DMS53 treated with DMSO at 0.1 percent for 48 hours (cell line): ENCODE data around the gene CHMP3.

Source experiments
- DNase-seq: peaks from one replicate; lab custom pipeline; 2025; ENCODE audit not compliant: unreplicated experiment; lab: John Stamatoyannopoulos, UW

CHMP3 gene

DNA sequence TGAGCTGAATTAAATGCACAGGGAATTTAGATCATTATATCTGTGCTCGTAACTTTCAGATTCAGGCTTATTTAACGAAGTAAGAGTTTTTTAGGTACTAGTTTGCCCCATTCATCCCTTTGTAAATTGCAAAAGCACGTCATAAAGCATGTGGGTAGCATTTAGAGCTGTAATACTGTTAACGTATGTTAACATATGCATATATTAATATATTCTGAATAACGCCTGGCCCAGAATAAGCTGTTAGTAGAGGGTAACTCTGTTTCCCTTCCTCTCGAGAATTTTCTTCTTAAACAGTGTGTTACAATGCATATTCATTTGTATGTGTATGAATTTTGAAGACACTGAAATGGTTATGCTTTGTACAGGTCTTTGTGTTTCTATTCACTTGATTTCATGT is 91.6 kb downstream of the CHMP3 start:
- DNase-seq: no peak

DNA sequence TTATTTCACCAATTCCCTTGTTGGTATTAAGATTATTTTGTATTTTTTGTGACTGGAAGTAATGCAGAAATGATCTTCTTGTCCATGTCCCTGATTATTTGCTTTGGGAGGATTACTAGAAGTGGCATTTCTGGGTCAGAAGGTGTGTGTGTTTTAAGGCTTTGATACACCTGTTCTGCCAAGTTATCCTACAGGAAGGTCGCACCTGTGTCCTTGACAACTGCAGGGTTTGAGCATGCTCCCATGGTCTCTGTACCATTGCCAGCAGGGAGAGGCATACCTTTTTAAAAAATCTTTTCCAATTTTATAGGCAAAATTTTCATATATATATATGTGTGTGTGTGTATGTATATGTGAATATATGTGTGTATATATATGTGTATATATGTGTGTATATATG is 92.4 kb downstream of the CHMP3 start:
- DNase-seq: no peak

DNA sequence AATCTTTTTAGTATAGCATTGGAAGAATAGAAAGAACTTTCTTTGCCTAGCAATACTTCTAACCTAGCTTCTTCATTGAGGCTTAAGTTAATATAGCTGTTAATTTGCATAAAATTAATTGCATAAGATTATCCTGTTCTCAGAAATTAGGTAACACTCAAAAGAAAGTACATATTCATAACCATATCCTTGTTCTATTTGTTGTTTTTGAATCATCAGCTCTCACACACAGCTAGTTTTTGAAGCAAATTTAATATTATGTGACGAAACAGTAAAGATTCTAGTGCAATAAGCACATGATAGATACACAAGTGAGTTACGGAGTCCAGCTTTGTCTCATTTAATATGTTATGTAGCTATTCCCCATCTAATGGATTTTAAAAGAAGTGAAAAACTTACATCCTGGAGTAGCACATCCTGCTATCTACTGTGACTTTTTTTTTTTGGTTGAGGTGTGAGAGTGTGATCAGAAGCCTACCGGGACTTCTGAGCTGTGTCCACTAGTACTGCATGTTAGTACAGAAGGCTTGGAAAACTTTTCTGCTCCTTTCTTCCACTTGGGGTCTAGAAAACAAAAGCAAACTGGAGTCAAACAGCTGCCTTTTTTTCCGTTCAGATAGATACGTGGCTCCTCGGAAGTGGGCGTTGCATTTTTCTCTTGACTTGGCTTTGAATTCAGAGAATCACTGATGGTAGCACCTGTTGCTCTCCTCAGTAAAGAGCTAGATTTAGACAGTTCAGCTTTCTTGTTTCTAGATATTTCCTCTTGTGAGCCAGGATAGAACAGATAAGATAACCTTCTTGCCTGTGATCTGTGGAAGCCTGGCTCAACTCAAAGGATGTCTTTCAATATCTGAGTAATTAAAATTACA is 94.8 kb downstream of the CHMP3 start:
- no peak for DNase-seq

DNA sequence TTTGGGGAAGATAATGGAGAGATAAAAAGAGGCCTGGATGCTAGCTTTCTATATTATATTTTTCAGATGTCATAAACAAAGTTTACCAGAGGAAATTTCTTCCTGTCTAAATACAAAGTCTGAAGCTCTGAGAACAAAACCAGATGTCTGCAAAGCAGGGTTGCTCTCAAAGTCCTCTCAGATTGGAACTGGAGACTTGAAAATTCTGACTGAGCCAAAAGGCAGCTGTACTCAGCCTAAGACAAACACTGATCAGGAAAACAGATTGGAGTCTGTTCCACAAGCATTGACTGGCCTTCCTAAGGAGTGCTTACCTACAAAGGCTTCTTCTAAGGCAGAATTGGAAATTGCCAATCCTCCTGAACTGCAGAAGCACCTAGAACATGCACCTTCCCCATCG is 96.9 kb downstream of the CHMP3 start:
- DNase-seq: no peak

DNA sequence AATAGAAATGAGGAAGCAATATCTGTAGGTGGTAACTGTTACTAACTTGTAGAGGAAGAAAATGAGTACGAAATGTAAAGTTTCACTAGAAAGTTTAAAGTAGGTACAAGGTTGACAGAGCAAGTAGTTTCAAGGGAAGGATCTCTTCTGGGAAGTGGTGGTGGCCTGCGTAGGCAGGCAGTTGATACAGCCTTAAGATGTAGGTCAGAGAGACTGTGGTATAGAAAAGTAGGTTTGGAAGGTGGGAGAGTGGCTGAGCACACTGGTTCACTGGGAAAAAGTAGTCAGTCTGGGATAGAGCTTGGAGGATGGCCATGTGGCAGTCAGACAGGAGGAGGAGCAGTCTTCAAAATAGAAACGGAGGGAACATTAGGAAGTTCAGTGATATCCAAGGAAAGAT is 98.6 kb downstream of the CHMP3 start:
- DNase-seq: no peak

DNA sequence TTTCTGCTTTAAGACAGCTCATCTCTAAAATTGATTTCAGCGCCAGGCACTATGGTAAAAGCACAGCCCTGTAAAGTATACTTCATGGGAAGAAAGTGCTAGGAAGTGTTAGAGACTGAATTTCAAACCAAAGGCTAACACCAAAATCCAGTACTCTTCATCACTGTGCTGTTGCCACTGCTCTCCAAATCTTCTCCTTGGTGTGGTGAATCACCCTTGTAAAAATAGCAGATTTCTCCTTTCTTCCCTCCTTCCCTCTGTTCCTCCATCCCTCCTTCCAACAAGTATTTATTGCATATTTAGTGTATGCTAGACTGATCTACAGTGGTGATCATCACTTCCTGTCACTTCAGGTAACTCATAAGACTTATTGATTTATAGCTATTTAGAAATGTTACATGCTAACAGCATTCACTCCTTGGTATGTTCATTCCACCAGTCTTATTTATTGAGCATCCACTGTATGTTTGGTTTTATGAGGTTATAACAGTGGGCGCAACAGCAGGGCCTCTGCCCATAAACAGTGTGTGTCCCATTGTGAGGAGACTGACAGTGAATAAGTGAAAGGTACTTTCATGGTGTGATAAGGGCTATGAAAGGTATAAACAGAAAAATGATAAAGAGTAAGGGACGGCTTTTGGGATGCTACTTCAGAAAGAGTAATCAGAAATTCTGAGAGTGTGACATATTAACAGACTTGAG is 102.0 kb downstream of the CHMP3 start:
- DNase-seq: no peak

DNA sequence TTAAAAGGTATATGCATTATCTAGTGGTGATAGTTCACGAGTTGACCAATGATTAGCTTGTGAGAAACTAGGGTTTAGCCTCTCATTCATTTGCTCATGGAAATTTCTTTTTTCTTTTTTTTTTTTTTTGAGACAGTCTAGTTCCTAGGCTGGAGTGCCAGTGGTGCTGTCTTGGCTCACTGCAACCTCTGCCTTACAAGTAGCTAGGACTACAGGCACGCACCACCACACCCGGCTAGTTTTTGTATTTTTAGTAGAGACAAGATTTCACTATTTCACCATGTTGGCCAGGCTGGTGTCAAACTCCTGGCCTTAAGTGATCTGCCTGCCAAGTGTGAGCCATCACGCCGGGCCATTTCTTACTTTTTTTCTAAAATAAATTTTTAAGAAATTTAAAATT is 108.1 kb downstream of the CHMP3 start:
- DNase-seq: no peak

DNA sequence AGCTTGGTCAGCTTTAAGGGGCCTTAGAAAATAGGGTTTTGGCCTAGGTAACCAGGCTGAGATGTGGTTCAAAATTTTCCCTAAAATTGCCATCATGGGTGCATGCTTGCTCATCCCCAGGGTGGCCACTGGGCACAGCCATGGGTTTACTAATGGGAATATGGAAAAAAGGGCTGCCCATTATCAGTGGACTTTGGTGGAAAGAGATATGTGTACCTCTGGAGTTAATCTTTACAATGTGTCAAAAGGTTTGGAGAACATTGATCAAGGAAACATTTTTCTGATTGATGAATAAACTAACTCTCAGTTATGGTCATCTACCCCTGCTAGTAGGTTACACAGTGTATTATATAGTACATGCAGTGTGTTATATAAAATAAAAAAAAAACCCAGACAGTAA is 109.0 kb downstream of the CHMP3 start:
- no peak for DNase-seq

DNA sequence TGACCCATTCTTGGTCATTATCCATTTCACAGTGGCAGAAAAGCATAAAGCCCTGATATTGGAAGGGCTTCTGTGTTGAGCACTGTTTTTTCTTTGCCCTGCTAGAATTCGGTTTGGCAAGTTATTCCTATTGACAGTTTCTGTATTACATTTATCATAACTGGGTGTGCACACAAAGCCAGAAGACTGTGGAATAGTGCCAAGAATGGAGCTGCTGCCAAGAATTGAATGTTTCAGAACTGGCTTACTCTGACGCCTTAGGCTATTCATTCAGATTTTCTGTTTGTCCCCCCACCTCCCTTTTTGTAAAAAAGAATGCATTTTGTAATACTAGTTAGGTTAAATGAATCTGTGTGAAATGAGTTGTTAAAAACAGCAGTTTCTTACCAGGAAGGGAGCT is 109.4 kb downstream of the CHMP3 start:
- DNase-seq: no peak
